ENCODE measurements around the gene LVRN.
A peak's percentile ranks its signal among the peaks of the same experiment; 100 is the strongest.

The LVRN gene

DNA sequence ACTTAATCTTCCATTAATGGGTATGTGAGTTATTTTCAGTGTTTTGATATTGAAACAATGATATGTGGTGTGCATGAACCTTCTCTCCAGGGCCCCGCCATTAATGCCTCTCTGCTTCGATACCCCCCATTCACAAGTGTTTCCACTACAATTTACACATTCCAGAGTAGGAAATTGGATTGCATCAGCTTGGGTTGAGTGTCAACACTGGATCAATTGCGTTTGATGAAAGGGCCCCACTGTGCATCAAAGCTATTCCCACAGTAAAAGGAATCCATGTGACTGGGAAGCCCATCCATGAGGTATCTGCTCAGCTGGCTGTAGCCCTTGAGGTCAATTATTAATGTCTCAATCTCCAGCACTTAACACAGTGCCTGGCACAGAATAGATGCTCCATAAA, 17.8 kb upstream of the LVRN start:
- Mint-ChIP-seq H3K9me3 (ENCODE audit: low read depth) (peaks cover 4% of the 10 kb centered on the region), H3K4me3 (no peak overlapping the region), H3K27me3 (no peaks in the 10 kb centered on the region), H3K27ac (no peak overlapping the region), H3K36me3 (no peaks in the 10 kb centered on the region), H3K4me1 (ENCODE audit: low read depth) (no peaks in the 10 kb centered on the region)

DNA sequence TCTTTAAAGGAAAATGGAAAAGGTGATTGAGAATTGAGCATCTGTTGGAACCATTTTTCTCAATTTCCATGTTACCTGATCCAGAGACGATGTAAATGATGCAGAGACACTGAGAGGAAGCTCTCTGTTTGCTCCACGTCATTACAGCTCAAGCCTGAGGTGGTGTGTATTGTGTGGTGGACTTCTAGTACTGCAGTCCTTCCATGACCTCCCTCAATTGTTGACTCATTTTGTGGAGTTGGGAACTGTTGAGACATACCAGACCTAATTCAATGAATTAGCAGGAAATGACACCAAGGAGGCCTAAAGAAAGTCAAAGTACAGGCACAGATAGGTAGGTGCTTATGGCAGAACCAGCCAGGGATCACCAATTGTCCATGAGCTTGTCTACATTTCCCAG, 15.6 kb upstream of the LVRN start:
- Mint-ChIP-seq H3K9me3 (ENCODE audit: low read depth) (no peaks in the 10 kb centered on the region), H3K4me1 (ENCODE audit: low read depth) (no peaks in the 10 kb centered on the region), H3K27ac (no peak overlapping the region), H3K4me3 (no peak overlapping the region), H3K36me3 (no peaks in the 10 kb centered on the region), H3K27me3 (no peaks in the 10 kb centered on the region)

DNA sequence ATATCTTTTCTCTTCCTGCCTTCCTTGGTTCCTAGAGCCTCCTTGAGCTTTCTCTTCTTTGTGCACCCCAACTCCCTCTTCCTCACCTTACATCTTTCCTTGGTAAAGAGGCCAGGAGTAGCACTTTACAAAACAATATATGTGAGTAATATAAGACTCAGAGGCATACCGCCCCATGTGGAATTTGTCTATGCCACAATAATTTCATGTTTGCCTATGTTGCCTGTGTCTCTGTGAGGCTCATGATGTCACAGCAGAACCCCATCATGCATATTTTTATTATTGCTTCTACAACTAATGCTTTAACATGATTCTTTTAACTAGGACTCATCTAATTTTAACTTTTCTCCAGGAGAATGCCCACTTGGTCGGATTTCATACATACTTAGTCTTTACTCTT, 15.0 kb upstream of the LVRN start:
- Mint-ChIP-seq H3K4me3 (no peak overlapping the region), H3K27ac (no peak overlapping the region), H3K36me3 (no peaks in the 10 kb centered on the region)

DNA sequence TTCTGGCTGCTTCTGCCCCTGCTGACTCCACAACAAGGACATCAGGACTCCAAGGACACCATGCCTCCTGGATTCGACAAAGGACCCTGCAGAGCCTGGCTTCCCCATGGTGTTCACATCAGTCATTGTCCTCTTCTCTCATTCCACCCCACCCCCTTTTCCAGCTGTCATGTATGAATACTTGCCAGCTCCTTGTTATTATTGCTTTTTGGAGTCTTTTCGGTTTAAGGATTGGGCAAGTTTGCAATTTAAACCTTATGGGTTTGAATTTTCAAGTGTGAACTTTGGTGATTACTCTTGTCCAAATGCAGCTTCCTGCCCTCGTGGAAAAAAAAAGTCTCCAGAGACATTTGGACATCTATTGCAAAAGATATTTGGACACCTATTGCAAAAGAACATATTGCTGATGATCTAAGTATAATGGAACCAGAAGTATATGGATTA, 14.2 kb upstream of the LVRN start:
- Mint-ChIP-seq H3K27ac (no peak overlapping the region), H3K4me3 (no peak overlapping the region), H3K9me3 (ENCODE audit: low read depth) (no peaks in the 10 kb centered on the region), H3K27me3 (no peaks in the 10 kb centered on the region), H3K36me3 (no peaks in the 10 kb centered on the region), H3K4me1 (ENCODE audit: low read depth) (no peaks in the 10 kb centered on the region)

More for the DNA sequence above, 15.0 kb upstream of the LVRN start:
- H3K9me3 Mint-ChIP-seq (ENCODE audit: low read depth) = no peaks in the 10 kb centered on the region
- H3K4me1 Mint-ChIP-seq (ENCODE audit: low read depth) = no peaks in the 10 kb centered on the region
- no peaks in the 10 kb centered on the region for H3K27me3 Mint-ChIP-seq

DNA sequence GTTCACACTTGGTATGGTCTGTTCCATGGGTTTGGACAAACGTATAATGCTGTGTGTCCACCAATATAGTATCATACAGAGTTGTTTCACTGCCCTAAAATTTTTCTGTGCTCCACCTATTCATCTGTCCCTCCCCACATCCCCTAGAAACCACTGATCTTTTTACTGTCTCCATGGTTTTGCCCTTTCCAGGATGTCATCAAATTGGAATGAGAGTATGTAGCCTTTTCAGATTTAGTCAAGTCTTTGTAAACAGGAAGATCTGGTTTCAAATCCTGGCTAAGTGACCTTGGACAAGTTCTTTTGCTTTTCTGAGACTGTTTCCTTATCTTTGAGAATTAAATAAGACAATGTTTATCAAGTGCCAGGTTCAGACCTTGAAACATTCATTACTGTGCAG, 13.2 kb upstream of the LVRN start:
- H3K9me3 Mint-ChIP-seq (ENCODE audit: low read depth) = no peaks in the 10 kb centered on the region
- no peaks in the 10 kb centered on the region for H3K27me3 Mint-ChIP-seq
- no peaks in the 10 kb centered on the region for H3K36me3 Mint-ChIP-seq
- H3K4me3 Mint-ChIP-seq = no peak overlapping the region
- H3K27ac Mint-ChIP-seq = no peak overlapping the region
- H3K4me1 Mint-ChIP-seq (ENCODE audit: low read depth) = no peaks in the 10 kb centered on the region

DNA sequence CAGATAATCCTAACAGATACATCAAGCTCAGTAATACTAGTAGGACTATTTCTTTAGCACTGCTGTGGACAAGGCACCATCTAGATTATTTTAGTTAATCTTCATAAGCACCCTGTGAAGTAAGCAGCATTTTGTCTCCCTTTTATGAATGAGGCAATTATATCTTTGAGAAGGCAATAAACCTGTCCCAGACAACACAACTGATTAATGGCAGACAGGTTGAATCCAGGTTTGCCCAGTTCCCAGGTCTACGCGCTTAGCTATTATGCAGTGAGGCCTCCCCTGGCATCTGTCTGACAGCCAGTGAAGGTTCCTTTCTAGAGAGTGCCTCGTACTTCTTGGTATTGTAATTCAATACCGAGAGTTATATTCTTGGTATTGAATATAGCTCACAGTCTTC, 9.7 kb upstream of the LVRN start:
- Mint-ChIP-seq H3K9me3 (ENCODE audit: low read depth) (no peaks in the 10 kb centered on the region), H3K27me3 (peaks cover 3% of the 10 kb centered on the region), H3K36me3 (no peaks in the 10 kb centered on the region), H3K27ac (no peak overlapping the region), H3K4me1 (ENCODE audit: low read depth) (no peaks in the 10 kb centered on the region), H3K4me3 (no peak overlapping the region)

DNA sequence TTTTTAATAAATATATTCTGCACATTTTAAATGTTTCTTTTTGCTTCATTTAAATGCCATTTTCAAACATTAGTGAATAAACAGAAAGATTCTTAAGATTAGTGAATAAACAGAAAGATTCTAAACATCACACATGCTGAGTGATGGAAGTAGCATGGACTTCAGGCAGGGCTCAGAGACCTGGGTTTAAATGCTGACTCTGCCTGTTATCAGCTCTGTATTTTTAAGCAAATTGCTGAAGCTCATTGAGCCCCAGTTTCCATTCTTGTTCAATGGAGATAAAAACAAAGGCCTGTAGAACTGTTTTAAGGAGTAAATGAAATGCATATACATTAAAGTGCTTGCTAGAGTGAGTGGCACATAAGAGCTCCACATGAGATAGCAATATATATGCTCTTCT, 8.1 kb upstream of the LVRN start:
- Mint-ChIP-seq H3K36me3 (no peaks in the 10 kb centered on the region), H3K9me3 (ENCODE audit: low read depth) (no peaks in the 10 kb centered on the region), H3K27me3 (peaks cover 11% of the 10 kb centered on the region), H3K4me3 (no peak overlapping the region), H3K4me1 (ENCODE audit: low read depth) (no peaks in the 10 kb centered on the region), H3K27ac (no peak overlapping the region)

DNA sequence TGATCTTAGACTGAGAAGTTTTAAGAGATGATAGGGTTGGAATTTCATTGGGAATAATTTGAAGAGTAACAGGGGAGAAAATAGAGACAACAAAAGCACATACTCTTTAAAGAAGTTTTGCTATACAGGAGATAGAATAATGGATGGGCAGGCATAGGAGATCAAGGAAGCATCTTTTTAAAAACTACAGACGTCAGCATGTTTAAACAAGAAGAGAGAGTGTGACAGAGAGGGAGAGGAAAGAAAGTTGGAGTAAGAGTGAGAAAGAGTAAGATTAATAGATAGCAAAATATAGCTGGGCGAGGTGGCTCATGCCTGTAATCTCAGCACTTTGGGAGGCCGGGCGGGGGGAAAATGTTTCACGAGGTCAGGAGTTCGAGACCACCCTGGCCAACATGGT, 5.3 kb upstream of the LVRN start:
- no peaks in the 10 kb centered on the region for H3K9me3 Mint-ChIP-seq (ENCODE audit: low read depth)
- H3K27me3 Mint-ChIP-seq = peaks cover 22% of the 10 kb centered on the region
- H3K27ac Mint-ChIP-seq = no peak overlapping the region
- H3K36me3 Mint-ChIP-seq = no peaks in the 10 kb centered on the region
- H3K4me1 Mint-ChIP-seq (ENCODE audit: low read depth) = peaks cover 8% of the 10 kb centered on the region
- no peak overlapping the region for H3K4me3 Mint-ChIP-seq

DNA sequence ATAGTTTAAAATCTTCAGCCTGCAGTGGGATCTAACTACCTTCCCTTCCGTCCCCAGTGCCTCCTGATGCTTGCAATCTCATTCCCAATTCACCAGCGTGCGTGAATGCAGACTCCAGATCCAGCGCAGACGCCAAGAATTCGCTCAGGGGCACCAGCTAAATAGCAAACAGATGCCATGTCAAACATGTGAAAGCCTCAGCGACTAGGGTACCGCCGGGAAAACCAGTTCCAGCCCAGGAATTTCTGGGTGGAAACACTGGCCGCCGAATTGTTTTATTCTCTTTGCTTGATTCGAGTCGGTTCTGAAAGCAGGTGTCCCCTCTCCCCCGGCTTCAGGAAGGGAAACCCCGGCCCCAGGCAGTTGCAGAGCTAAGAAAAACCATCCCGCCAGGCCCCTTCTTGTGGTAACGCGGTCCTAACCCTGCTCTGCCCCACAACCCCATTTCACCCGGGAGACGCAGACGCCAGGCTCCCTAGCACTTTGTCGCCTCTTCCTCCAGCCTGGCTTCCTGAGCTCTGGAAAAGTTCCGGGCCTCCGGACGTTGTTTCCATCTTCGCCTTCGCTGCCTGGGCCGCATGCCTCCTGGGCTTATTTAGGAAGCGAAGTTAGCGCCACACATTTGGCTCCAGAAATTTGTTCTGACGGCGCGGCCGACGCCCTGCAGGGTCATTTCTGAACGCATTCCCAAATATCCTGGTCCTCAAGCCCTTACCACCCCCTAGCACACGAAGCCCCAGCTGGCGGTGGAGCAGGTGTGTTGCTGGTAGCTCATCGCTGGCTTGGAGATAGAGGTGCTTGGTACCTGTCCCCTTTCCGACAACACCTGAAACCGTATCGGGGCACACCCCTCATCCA, 665 bp upstream of the LVRN start:
- H3K4me1 Mint-ChIP-seq (ENCODE audit: low read depth) = peaks cover 9% of the 10 kb centered on the region
- no peaks in the 10 kb centered on the region for H3K36me3 Mint-ChIP-seq
- H3K4me3 Mint-ChIP-seq = peak overlapping the region; percentile 48
- no peak overlapping the region for H3K27ac Mint-ChIP-seq
- no peaks in the 10 kb centered on the region for H3K9me3 Mint-ChIP-seq (ENCODE audit: low read depth)
- peaks cover 41% of the 10 kb centered on the region for H3K27me3 Mint-ChIP-seq

DNA sequence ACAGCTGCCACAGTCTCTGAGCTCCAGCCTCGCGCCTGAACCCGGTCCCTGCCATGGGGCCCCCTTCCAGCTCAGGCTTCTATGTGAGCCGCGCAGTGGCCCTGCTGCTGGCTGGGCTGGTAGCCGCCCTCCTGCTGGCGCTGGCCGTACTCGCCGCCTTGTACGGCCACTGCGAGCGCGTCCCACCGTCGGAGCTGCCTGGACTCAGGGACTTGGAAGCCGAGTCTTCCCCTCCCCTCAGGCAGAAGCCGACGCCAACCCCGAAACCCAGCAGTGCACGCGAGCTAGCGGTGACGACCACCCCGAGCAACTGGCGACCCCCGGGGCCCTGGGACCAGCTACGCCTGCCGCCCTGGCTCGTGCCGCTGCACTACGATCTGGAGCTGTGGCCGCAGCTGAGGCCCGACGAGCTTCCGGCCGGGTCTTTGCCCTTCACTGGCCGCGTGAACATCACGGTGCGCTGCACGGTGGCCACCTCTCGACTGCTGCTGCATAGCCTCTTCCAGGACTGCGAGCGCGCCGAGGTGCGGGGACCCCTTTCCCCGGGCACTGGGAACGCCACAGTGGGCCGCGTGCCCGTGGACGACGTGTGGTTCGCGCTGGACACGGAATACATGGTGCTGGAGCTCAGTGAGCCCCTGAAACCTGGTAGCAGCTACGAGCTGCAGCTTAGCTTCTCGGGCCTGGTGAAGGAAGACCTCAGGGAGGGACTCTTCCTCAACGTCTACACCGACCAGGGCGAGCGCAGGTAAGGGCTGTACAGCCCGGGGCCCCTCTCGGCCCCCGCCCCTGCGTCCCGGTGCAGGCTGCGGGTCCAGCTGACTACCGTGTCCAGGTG, 509 bp downstream of the LVRN start:
- H3K4me3 Mint-ChIP-seq = no peak overlapping the region
- no peak overlapping the region for H3K27ac Mint-ChIP-seq
- H3K4me1 Mint-ChIP-seq (ENCODE audit: low read depth) = peaks cover 9% of the 10 kb centered on the region
- H3K27me3 Mint-ChIP-seq = peaks cover 43% of the 10 kb centered on the region
- H3K9me3 Mint-ChIP-seq (ENCODE audit: low read depth) = no peaks in the 10 kb centered on the region
- H3K36me3 Mint-ChIP-seq = no peaks in the 10 kb centered on the region

DNA sequence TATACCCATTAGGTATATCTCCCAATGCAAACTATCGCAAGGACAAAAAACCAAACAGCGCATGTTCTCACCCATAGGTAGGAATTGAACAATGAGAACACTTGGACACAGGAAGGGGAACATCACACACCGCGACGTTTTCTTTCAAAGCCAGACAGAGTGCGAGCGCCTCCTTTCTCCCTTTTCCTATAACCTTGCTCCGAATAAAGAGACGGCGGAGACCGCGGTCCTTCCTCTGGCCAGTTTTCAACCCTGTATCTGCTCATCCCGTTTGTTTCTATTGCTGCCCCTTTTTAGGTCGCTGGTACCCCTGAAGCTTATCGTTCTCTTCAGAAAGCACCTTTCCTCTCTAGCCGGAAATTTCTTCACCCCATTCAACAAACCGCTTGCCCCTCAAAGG, 1.3 kb downstream of the LVRN start:
- H3K27ac Mint-ChIP-seq = peak overlapping the region; percentile 46

DNA sequence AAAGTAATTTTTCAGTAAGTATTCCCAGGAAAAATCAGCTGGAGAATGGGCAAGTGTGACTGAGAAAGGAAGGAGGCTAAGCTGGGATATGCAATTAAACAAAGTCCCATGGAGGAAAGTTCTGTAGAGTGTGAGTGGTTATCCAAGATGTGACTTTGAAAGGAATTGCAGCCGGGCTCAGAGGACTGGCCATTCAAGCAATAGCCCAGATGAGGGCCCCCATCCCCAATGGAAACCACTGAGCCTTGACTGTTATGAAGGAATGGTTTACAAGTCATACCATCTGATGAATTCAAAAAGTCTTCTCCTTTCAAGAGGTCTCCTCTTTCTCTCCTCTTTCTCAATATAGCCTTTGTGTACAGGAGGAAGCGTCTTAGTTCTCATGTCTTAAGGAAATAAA, 6.5 kb downstream of the LVRN start:
- Mint-ChIP-seq H3K27ac (no peak overlapping the region), H3K4me1 (ENCODE audit: low read depth) (no peaks in the 10 kb centered on the region), H3K9me3 (ENCODE audit: low read depth) (no peaks in the 10 kb centered on the region), H3K36me3 (no peaks in the 10 kb centered on the region), H3K4me3 (no peak overlapping the region), H3K27me3 (peaks cover 27% of the 10 kb centered on the region)

More for the DNA sequence above, 1.3 kb downstream of the LVRN start:
- Mint-ChIP-seq H3K4me3 (no peak overlapping the region), H3K36me3 (no peaks in the 10 kb centered on the region), H3K27me3 (peaks cover 40% of the 10 kb centered on the region), H3K4me1 (ENCODE audit: low read depth) (peaks cover 9% of the 10 kb centered on the region), H3K9me3 (ENCODE audit: low read depth) (no peaks in the 10 kb centered on the region)

DNA sequence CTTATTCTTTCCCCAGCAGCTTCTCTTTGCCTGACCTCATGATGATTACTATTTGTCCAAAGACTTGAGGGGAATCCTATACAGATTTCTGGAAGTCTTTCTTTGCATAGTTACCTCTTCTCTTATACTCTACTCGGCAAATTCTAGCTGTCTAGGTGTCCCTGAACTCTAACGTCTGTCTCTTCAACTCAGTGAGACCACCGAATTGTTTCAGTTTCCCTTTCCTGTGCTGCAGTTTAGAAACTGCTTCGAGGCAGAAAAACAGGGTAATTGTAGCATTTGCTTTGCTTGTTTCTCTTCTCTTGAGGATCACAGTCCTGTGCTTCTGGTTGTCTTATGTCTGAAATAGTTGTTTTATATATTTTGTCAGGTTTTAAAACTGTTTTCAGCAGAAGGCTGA, 14.8 kb downstream of the LVRN start:
- Mint-ChIP-seq H3K27me3 (peaks cover 33% of the 10 kb centered on the region), H3K9me3 (ENCODE audit: low read depth) (peaks cover 16% of the 10 kb centered on the region), H3K4me3 (no peak overlapping the region), H3K36me3 (no peaks in the 10 kb centered on the region), H3K4me1 (ENCODE audit: low read depth) (no peaks in the 10 kb centered on the region), H3K27ac (no peak overlapping the region)

DNA sequence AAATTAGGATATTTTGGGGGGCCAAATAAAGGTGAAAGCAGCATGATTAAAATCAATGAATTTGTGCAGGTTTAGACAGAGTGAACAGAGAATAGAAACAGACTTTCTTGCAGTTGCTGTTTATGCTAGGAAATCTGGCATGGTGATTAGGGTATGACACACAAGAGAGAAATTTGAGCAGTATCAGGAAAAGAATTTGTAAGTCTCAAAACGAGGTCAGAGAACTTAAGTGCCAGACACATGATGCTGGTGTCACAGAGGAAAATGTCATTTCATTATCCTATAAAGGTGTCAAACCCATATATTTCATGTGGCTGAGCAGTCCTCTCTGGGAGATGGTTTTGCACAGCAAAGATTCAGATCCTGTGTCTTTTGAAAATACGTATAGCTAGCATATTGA, 15.7 kb downstream of the LVRN start:
- Mint-ChIP-seq H3K9me3 (ENCODE audit: low read depth) (peaks cover 16% of the 10 kb centered on the region), H3K4me1 (ENCODE audit: low read depth) (no peaks in the 10 kb centered on the region), H3K36me3 (no peaks in the 10 kb centered on the region), H3K27ac (no peak overlapping the region), H3K27me3 (peaks cover 36% of the 10 kb centered on the region), H3K4me3 (no peak overlapping the region)

DNA sequence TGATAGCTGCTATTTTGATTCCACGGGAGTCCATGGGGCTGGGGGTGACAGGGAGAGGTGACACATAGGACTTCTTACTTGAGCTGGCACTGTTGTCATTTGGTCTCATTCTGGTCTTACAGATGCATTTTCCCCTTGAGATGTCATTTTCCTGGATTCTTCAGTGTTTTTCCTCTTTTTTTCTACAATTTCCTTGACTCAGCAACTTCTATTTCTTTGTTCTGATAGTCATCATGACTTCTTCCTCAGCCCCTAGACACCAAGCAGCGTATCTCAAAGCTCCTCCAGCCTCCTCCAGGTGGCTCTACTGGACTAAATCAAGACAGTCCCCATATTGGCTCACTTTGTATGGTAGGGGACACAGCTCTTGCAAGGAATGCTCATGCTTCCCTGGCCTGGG, 16.5 kb downstream of the LVRN start:
- Mint-ChIP-seq H3K27ac (no peak overlapping the region), H3K27me3 (peaks cover 35% of the 10 kb centered on the region), H3K9me3 (ENCODE audit: low read depth) (peaks cover 16% of the 10 kb centered on the region), H3K4me3 (no peak overlapping the region), H3K4me1 (ENCODE audit: low read depth) (no peaks in the 10 kb centered on the region), H3K36me3 (no peaks in the 10 kb centered on the region)
